Forelimb muscle (tissue), 1 donor: ENCODE data around the gene DDX54. TPM values are rescaled to one million over a fixed set of nuclear protein-coding genes. Genes with fewer than 3 reads are reported as not detected.
"Not testable (repeated sequence)": the region's sequence is repeated elsewhere in the genome, so short reads cannot be mapped to it uniquely, and the experiment has no call there.

Experiments
- DNase-seq: peaks from one replicate; pipeline ENCODE4 v3.0.0-alpha.2; 2013; ENCODE audit warnings: low read depth
- polyA plus RNA-seq: library from polyadenylated mRNA; unstranded; fragments of 120-200 nt; gene quantifications from one replicate; pipeline ENCODE4 v1.2.1, GENCODE V29; 2013; ENCODE audit not compliant: insufficient read length

The DDX54 gene
- polyA plus RNA-seq, 1 donor: 64.8 TPM

DNA sequence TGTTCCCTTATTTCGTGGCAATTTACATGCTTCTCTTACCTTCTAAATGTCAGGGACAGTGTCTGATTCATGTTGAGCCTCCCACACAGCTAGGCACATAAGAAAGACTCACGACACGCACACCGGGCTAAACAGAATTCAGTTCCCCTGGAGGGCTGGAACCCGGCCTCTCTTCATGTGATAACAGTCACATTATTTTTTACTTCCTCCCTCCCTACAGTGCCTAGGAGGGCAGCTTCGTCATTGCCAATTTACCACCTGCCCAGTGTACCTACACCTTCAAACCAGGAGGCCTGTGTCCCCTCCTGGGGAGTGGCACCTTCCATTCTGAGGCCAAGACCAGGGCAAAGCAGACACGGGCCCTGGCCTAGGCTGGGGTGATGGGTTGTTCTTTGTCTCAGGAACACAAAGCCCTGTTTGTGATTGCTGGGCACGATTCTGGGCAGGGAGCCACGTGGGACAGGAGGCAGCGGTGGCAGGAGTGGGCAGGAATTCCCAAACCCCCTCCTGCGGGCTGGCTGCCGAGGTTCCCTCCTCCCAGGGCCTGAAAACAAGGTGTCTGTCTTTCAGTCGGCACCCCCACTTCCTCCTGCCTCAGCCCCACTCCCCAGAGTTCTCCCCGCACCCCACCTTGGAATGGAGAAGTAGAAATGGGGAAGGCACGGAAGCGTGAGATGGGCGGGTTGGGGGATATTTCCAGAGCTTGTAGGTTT is 42.9 kb downstream of the DDX54 start:
- no peak for DNase-seq

DNA sequence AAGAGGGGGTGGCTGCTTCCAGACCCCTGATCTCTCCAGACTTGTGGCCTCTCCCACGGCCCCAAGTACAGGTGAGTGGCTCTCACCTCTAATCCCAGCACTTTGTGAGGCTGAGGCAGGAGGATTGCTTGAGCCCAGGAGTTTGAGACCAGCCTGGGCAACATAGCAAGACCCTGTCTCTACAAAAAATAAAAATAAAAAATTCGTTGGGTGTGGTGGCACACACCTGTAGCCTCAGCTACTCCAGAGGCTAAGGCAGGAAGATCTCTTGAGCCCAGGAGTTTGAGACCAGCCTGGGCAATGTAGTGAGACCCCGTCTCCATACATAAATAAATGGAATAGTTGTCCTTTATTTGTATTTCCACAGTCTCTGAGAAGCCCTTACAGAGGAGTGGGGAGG is 43.6 kb downstream of the DDX54 start:
- not testable (repeated sequence) for DNase-seq

DNA sequence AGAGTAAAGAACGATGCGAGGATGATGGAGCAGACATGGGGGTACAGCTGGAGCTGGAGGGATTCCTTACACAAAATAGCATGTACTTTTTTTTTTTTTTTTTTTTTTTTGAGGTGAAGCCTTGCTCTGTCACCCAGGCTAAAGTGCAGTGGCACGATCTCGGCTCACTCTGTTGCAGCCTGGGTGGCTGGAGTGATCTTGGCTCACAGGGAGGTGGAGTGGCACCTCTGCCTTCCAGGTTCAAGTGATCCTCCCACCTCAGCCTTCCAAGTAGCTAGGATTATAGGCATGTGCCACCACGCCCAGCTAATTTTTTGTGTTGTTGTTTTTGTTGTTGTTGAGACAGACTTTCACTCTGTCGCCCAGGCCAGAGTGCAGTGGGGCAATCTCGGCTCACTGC is 44.6 kb downstream of the DDX54 start:
- DNase-seq: no peak

DNA sequence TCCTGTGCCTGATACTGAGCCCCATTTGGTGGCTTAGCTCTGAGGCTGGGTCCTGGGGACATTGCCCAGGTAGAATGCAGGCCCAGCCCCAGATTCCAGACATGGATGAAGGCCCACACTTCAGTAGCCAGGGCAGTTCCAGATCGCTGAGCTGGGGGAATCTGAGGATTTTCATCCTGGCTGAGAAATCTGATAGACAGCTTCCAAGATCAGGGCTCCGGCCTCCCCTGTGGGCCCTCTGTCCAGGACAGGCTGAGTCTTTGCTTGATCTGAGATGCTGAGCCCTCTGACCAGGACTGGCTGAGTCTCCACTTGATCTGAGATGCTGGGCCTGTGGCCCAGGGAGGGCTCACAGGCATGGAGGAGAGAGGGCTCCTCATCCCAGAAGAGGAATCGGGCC is 46.5 kb downstream of the DDX54 start:
- no peak for DNase-seq

DNA sequence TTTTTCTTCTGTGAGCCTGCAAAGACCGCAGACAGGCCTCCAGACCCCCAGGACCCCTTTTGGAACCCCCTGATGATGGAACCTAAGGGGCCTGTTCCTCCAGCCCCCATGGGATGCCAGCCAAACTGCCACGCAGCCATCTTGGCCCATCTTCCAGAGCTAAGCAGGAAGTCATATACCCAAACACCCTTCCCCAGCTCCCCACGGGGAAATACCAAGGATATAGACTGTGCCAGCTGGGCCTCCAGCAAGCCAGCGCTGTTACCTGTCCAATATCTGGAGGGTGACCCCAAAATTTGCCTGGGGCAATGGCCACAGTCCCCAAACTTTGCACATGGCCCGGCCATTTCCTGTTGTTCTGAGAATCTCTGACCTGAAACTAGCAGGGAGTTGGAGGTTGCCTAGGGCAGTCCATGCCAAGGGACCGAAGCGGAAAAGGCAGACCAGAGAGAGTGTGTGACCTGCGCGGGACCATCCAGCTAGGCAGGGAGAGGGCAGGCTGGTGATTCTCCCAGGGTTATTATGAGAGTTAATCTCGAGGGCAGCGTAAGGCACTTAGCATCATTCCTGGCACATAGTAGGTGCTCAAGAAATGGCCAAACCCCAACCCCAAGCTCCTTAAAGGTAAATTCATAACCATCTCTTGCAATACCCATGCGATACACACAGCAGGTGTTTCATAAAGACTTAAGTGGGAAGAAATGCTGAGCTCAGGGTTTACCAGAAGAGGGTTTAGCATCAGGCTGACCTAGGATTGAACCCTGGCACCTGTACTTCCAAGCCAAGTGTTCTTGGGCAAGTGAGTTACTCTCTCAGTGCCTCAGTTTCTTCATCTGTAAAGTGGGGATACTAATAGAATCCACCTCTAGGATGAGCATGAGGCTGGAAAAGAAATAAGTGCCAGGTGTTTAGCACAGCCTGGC is 47.2 kb downstream of the DDX54 start:
- no peak for DNase-seq

DNA sequence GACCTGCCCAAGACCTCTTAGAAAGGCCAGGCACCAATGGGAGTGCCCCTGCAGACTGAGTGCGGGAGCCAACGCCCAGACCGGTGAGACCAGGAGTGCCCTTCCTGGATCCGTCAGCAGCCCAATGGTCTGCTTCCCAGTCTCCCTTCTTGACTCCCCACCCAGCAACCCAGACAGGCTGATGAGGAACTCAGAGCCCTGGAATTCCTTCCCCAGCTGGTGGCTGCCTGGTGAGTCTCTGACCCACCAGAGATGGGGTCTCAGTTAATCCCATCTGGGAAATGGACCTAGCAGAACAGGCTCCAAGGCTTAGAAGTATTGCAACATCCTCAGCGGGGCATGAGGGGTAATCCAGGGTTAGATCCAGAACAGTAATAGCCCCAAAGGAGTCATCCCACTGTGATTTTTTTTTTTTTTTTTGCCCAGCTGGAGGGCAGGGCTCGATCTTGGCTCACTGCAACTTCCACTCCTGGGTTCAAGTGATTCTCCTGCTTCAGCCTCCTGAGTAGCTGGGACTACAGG is 48.2 kb downstream of the DDX54 start:
- no peak for DNase-seq

DNA sequence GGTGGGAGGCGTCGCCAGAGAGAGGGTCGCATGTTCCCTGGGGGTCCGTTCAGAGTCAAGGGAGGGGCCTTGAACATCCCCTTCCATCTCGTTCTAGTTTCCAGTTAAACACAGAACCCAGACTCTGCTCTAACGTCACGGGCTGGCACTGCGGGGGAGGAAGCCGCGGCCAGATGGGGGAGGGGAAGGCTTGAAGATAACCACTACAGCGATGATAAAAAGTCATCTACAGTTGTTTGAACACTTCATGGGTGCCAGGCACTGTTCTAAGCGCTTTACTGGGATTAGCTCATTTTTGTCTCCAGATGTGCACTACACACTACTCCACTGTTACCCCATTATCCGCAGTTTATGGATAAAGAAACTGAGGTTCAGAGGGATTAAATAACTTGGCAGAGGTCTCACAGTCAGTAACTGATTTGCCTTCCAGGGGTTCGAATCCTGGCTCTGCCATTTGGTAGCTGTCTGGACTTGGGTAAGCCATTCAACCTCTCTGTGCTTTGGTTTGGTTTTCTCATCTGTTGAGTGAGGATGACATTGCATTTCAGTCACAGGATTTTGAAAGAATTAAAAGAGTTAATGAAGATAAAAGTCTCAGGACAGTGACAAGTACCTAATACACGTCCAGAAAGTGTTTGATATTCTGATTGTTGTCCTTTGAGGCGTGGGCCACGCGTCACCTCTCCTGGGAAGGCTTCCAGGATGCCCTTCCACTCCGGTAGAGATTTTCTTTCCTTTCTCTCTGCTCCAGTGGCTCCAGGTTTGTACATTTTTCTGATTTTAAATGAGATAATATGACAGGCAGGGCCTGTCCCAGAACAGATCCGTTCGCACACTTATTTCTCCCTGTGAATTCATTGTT is 48.9 kb downstream of the DDX54 start:
- no peak for DNase-seq

DNA sequence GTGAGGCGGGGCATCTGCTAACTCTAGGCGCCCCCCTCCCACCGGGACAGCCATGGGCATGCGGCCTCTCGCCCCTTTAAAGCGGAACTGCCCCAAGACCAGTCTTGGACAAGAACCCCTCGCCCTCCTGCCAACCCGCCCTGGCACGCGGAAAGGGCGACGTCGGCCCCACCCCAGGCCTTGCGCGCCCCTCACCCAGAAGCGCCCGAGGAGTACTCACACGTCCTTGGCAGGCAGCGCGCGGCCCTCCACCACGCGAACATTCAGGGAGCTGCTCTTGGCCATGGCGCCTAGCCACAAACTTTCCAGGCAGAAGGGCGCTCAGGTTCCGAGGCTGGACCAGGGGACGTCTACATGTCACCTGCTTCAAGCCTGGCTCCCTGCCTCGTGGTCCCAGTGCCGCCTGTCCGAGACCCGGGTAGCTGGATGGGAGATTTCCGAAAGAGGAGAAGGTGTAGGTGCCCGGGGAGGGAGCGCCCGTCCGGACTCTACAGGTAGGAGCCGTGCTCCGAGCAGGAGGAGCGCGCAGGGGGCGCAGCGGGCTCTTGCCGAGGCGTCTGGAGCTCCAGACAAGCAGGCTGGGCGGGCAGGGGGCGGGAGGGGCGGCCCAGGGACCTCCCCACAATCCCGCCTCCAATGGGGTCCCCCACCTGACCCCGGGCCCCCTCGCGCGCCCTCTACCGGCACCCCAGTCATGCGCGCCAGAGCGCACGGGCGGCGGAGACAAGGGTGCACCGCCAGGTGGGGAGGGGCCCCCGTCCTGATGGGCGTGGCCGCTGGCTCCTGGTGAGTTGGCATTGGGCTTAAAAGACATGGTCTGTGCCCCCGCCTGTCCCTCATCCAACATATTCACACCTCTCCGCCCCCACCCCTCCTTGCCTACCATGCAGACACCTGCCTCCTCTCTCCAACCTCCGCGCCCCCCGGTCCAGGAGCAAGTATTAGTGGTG is 49.8 kb downstream of the DDX54 start, which contains the start of gene RASAL1:
Gene RASAL1, minus strand, starts transcription at position 584 of the 950 bp plus-strand sequence. Its CDS starts 299 bp downstream, at position 285.
- DNase-seq: no peak

DNA sequence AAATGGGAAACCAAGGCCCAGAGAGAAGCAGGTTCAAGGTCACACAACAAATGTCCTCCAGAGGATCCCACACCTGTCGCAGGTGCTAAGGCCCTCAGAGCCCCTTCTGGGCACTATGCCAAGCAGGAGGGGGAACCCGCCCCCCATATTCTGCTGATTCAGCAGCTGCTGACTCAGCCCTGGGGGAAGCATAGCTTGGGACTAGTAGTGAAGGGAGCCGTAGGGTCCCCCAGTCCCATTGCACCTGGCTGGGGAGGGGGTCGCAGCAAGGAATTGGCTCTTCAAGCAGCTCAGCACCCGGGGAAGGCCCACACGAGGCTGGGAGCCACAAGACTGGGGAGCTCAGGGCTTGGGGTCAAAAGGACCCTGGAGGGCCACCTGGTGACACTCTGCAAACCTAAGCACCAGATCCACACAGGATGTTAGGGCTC is 50.7 kb downstream of the DDX54 start:
- DNase-seq: no peak

DNA sequence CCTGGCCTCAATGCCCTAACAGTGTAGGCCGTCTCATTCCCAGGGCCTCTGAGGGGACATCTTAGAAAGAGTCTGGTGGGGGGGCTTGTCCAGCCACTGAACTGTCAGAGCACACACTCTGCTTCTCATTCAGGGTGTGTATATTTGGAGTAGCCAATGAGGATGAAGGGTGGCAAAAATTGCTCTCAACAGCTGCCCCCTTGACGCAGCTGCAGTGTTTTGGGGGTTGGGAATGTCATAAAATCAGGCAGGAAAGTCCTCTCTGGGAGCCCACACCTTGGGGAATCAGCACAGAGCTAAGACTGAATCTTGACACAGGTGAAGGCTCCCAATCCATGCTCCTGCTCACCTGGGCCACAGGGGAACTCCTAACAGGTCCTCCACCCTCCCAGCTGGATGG is 51.2 kb downstream of the DDX54 start:
- DNase-seq: no peak

DNA sequence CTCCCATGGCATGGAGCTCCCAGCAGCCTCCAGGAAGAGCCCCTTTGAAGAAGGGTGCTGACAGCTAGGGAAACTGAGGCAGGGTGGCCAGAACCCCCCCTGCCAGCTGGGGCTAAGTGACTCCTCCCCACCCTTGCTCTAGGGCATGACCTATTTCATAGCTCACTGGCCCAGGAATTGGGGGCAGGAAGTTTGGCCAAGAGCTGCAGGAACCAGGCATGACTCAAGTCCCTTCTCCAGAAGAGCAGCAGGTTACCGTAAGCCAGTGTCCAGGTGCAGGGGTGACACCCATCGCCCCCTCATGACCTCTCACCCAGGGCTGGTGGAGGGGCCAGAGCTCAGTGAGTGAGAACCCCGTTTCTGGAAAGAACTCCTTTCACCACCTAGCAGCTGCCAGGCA is 51.6 kb downstream of the DDX54 start:
- DNase-seq: no peak

DNA sequence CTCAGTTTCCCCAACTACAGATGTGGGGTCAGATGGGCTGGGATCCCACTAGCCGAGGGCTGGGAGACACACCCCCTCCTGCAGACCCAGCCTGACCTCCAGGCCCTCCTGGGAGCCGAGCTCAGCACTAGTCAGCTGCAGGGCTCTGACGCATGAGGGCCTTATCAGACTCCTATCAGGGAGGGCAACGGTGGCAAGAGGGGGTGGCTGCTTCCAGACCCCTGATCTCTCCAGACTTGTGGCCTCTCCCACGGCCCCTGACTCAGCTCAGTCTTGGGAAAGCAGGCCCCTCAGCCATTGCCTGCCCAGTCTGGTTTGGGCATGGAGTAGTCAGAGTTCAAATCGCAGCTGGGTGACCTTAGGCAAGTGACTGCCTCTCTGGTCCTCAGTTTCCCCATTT is 52.2 kb downstream of the DDX54 start:
- DNase-seq: no peak

DNA sequence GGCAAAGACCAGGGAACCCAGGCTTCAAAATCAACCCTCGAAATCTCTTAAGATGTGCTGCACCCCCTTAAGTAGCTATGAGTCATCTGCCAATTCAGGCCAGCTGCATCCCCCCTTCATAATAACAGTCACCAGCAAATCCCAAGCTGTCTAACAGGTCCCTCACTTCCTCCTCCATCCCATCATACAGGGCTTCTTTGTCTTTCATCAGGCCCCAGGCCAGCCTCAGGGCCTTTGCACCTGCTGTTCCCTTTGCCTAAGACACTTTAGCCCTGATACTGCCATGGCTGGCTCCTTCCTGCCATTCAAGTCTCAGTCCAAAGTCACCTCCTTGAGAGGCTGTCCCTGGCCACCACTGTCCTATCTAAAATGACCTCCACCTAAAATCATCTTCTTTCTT is 53.7 kb downstream of the DDX54 start:
- no peak for DNase-seq

DNA sequence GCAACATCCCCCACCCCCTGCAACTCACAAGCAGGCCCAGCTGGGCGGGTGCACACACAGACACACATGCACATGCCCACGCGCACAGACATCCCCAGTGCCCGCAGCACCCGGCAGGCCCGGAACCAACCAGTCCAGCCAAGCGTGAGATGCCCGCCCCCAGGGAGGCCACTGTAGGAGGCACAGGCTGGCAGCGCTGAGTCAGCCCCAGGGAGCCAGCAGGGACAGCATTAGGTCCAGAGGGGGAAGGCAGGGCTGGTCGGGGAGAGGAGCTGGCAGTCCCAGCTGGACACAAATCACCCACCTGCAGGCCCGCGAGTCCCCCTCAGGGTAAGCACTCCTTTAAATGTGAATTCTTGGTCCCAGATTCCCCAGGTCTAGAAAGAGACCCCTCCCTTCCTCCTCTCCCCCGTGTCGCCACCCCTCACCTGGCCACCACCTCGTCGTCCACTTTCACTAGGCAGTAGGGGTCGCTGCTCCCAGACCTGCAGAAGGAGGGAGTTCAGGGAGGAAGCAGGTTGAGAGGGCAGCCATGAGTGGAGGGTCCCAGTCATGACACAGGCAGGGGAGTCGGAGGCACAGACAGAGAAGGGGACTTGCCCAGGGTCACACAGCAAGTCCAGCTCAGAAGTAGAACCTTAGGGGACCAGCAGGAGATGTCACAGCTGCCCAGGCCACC is 54.7 kb downstream of the DDX54 start:
- DNase-seq: no peak

DNA sequence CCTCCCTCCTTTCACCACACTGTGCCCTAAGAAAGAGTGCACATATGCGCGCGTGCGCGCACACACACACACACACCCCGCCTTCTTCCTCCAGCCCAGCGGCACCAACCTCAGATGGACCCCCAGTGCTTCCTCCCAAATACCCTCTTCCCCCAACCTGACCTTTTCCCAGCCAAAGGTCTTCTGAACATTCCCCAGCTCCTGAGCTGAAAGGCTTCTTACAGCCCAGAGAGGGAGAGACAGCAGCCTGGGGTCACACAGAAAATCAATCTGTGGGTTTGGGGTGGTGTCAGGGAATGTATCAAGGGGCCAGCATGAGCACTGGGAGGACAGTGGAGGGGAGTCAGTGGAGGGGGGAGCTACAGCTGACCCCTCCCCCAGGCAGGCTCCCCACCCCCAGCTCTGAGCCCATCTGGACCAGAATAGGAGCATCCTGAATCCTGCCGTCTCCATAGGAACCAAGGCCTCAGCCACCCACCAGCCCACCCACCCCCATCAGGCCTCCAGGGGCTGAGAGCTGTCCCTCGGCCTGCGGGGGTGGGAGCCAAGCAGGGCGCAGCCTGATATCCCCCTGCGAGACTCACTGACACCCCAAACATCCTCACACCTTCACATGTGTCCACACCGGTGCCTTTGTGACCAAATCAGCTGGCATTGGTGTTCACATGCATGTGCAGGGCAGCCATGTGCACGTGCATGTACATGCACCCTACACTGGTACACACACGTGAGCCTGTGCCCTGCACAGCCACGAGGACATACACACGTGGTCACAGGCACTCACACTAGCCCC is 55.4 kb downstream of the DDX54 start:
- DNase-seq: no peak

DNA sequence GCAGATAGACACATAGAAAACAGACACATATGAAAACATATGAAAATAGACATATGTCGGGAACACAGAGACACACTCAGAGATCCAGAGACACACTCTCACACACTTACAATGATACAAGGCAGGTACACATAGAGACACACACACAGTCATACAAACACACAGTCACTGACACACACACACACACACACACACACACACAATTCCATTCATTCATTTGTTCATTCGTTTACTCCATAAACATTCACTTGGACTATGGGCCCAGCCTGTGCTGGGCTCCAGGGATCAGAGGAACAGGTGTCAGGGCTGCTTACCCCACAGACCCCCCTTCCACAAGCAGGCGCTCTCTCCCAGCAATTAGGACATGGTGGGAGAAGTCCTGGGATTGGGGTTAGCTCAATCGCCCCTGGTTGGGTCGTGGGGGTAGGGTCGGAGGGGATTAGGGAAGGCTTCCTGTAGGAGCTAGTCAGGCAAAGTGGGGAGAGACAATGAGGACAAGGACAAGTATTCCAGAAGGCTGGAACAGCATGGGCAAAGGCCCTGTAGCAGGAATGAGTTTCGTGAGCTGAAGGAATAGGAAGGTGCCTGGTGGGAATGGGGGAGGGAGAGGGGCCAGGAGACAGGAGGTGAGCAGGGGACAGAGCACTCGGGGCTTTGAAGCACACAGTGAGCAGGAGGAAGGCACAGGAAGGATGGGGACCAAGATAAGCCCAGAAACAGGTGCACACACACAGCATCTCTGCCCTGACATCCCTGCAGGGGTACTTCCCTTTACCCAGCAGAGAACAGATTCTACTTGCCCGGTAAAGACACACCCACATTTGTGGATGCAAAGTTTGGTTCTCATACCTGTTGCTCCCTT is 56.2 kb downstream of the DDX54 start:
- DNase-seq: no peak

DNA sequence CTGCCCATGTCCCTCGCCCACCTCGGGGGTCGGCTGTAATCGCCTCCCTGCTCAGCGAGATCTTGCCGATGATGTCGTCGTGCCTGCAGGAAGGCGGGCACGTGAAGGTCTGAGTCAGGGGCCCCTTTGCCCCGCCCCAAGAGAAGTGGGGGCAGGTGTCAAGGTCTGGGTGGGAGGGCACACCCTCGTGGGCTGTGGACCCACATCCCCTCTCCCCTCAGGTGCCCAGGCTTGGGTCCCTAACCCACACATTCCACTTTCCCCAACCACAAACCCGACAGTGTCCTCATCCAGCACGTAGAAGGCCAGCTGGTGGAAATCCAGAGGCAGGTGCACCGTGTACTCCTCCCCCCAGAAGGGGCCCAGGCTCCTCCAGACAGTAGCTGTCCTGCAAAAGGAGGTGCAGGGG is 57.5 kb downstream of the DDX54 start:
- no peak for DNase-seq
